Measurements from ENCODE around the gene SSR3. TPM values are rescaled to one million over a fixed set of nuclear protein-coding genes. Genes with fewer than 3 reads are reported as not detected.

Gene SSR3
- total and polyA plus RNA-seq, 11 donors, result 112 to 900 (median 197) TPM

DNA sequence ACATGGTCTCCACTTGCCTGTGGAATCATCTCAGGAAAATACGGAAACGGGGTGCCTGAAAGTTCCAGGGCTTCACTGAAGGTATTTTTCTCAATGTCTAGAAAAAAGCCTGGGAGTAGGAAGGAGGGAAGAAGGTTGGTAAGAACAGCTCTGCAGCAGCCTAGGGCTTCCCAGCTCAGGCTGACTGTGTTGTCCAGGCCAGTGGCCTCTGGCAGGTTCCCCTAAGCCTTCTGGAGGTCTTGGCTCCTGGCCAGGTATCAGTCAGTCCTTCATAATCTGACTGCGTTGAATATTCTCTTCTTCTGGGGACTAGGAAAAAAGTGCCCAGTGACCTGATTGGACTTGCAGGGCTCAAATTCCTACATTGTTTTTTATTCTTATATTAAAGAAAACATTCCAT is 38.6 kb downstream of the SSR3 start:
- Histone ChIP-seq H3K4me1 (peaks cover 0 to 18% (median 8%) of the 10 kb centered on the region in 12 donors), H3K36me3 (no peaks in the 10 kb centered on the region), H3K27me3 (no peaks in the 10 kb centered on the region), H3K9me3 (no peaks in the 10 kb centered on the region), H3K27ac (peak overlapping the region in 1 of 12 donors; percentile 9), H3K4me3 (no peak overlapping the region)
- TF ChIP-seq POLR2A (IDR thresholded peaks at IDR 0.05), result no peak
- TF ChIP-seq, protein P1, sequence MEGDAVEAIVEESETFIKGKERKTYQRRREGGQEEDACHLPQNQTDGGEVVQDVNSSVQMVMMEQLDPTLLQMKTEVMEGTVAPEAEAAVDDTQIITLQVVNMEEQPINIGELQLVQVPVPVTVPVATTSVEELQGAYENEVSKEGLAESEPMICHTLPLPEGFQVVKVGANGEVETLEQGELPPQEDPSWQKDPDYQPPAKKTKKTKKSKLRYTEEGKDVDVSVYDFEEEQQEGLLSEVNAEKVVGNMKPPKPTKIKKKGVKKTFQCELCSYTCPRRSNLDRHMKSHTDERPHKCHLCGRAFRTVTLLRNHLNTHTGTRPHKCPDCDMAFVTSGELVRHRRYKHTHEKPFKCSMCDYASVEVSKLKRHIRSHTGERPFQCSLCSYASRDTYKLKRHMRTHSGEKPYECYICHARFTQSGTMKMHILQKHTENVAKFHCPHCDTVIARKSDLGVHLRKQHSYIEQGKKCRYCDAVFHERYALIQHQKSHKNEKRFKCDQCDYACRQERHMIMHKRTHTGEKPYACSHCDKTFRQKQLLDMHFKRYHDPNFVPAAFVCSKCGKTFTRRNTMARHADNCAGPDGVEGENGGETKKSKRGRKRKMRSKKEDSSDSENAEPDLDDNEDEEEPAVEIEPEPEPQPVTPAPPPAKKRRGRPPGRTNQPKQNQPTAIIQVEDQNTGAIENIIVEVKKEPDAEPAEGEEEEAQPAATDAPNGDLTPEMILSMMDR (IDR thresholded peaks at IDR 0.05), result no peak
- peak in 2 of 4 donors; percentile 51 to 54 for ATAC-seq
- intact Hi-C loops (cut with DNase I), result loop anchor here in 5 of 10 donors (10.0 kb wide), 1 partner anchor 471 kb away; no protein-coding TSS in a partner anchor
- WGBS, 4 donors, result 69 to 73% (median 70%) methylated on average over 3 of the region's 3 CpGs
- DNase-seq, result peak in 4 of 5 donors; percentile 30 to 65 (median 43)

GRCh38 chr3:156513619-156514018 is 41.3 kb downstream of the SSR3 start:
- TF ChIP-seq, protein P1 (IDR thresholded peaks at IDR 0.05), result no peak
- TF ChIP-seq POLR2A (IDR thresholded peaks at IDR 0.05), result no peak
- ATAC-seq (peak in 1 of 4 donors; percentile 21), DNase-seq (no peak)
- Histone ChIP-seq H3K27me3 (no peaks in the 10 kb centered on the region), H3K4me3 (no peak overlapping the region), H3K9me3 (no peaks in the 10 kb centered on the region), H3K27ac (no peak overlapping the region), H3K4me1 (peaks cover 0 to 18% (median 7%) of the 10 kb centered on the region in 12 donors), H3K36me3 (no peaks in the 10 kb centered on the region)
- intact Hi-C loops (cut with DNase I), result loop anchor here in 6 of 10 donors (2.0 to 10.0 kb wide), 2 partner anchors 133 to 469 kb away; no protein-coding TSS in a partner anchor
- 45 to 67% (median 57%) methylated on average over 5 of the region's 5 CpGs for WGBS, 4 donors

- ATAC-seq (no peak), DNase-seq (no peak)
- TF ChIP-seq, protein P1 (IDR thresholded peaks at IDR 0.05), result no peak
- TF ChIP-seq POLR2A (IDR thresholded peaks at IDR 0.05), result no peak
- 65 to 75% (median 66%) methylated on average over 2 of the region's 2 CpGs for WGBS, 4 donors
- Histone ChIP-seq H3K4me1 (peaks cover 0 to 15% (median 2%) of the 10 kb centered on the region in 12 donors), H3K27ac (no peak overlapping the region), H3K9me3 (no peaks in the 10 kb centered on the region), H3K4me3 (no peak overlapping the region), H3K27me3 (no peaks in the 10 kb centered on the region), H3K36me3 (no peaks in the 10 kb centered on the region)
- intact Hi-C loops (cut with DNase I), result loop anchor here in 6 of 10 donors (2.0 to 10.0 kb wide), 3 partner anchors 131 to 467 kb away; no protein-coding TSS in a partner anchor
Measured at GRCh38 chr3:156511987-156512677, 42.8 kb downstream of the SSR3 start.
